Gastroesophageal sphincter (tissue), 3 donors: ENCODE measurements around the gene CNTNAP2.

Source experiments
- CTCF ChIP-seq, 4 experiments: fragments of 200-600 bp in 2 of 4; fragments of 450-650 bp in 2 of 4; sonication (generic) in 1 of 4; IDR thresholded peaks; one replicate each; pipeline ENCODE4 v1.5.1; 2017 to 2019; ENCODE audit warnings: antibody characterized with exemption in 4 of 4, mild to moderate bottlenecking in 2 of 4, moderate library complexity in 2 of 4
- POLR2A ChIP-seq, 2 donors: fragments of 450-650 bp; IDR thresholded peaks; one replicate each; pipeline ENCODE4 v1.6.1; 2017; ENCODE audit warnings: antibody characterized with exemption in 2 of 2, mild to moderate bottlenecking in 2 of 2, moderate library complexity in 1 of 2
- POLR2AphosphoS5 ChIP-seq: sonication (generic); formaldehyde crosslinking; IDR thresholded peaks from one replicate; pipeline ENCODE4 v1.6.1; 2017; ENCODE audit warnings: antibody characterized with exemption

- peak; percentile 78 to 95 (median 91) for TF ChIP-seq CTCF (IDR thresholded peaks at IDR 0.05)
- no peak for TF ChIP-seq POLR2A (IDR thresholded peaks at IDR 0.05)
- TF ChIP-seq POLR2AphosphoS5: no peak
These were observed 2146.2 kb downstream of the CNTNAP2 start for GRCh38 chr7:148262721-148263229.
